ENCODE data around the gene GNAI1.

GNAI1 gene

DNA sequence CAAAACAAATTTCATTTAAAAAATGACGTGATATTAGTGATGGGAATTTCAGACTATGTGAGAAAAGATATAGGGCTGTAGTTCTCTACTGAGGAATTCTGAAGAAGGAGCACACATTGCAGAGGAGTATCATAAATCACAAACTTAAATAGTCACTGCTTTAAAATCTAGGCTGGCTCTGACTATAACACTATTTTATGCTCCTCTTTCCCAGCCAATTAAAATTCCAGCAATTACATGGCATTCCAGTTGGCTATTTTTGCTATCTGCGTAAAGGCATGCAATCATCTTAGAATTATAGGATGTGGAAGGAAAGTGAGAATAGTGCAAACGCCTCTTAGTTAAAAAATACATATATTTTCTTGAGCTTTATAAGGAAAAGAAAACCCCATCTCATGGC is 123.1 kb downstream of the GNAI1 start:
- DNase-seq: no peak

DNA sequence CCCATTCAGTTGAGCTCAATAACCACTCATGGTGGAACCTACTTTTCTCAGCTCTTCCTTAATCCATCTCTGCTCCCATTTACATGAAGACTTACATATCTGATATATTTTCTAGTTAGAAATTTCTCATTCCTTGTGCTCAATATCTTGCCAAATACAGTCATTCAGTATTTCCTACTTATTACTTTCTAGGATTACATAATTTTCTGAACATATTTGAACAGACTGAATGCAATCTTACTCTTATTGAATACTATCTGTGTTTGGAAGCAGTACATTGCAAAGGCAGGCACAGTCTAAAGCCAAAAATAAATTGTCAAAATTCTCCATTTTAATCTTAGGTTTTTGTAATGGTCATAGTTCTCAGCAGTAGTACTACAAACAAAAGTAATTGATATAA is 126.0 kb downstream of the GNAI1 start:
- DNase-seq: no peak

DNA sequence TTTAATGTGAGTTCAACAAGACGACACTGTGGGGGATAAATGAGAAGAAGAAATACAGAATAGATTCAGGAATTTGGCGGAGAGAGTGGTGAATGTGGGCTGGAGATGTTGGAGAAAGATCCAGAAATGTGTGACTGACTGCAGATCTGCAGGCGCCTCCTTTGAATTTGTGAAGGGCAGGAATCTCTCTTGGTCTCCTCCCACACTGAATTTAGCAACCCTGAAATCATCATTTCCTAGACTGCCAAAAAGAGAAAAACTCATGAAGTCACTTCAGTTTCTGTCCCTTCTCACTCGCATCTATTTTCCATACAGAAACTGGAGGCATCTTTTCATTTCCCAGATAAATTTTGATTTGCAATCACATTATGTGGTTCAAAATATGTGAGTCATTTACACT is 128.7 kb downstream of the GNAI1 start:
- DNase-seq: no peak

DNA sequence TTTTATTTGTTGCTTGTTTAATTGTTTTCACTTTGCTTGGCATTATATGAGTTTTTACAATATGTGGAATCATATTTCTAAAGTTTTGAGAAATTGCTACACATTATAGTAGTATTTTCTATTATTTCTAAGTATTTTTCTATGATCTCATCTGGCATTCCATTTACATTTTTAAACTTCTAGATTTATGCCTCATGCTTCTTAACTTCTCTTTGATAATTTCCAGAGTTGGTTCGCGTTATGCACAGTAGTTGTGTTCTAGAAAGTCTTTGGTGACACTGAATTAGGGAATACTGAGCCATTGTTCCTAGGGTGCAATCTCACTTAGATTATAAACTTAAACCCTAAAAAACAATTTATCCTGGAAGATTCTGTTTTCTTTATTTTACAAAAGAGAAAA is 129.2 kb downstream of the GNAI1 start:
- no peak for DNase-seq

DNA sequence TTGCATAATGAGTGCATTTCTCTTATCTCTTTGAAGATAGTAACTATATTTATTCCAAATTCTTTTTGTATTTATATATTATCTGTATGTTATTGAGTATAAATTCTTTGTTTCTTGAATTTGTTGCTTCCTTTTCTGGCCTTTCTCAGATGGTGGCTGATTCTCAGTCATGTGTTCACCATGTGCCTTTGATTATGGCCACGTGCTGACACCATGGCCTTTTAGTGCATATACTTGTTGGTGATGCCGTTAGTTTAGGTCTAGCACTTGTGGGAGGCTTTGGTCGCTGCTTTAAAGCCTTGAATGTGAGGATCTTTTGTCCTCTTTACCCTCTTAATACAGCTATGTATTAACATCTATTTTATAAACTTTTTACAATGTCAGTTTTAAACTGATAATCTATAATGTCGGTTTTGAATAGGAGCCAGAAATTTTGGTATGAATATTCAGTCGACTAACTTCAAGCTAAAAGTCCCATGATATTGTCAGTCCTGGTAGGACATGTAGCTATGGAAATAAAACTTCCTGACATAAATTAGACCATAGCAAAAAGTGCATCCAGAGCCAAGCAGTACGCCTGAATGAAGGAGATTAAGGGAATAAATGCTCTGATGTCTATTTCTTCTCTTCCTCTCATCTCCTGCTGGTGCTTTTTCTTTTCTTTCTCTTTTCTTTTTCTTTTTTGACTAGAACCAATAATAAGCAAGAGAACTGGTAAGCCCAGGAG is 130.3 kb downstream of the GNAI1 start:
- no peak for DNase-seq

DNA sequence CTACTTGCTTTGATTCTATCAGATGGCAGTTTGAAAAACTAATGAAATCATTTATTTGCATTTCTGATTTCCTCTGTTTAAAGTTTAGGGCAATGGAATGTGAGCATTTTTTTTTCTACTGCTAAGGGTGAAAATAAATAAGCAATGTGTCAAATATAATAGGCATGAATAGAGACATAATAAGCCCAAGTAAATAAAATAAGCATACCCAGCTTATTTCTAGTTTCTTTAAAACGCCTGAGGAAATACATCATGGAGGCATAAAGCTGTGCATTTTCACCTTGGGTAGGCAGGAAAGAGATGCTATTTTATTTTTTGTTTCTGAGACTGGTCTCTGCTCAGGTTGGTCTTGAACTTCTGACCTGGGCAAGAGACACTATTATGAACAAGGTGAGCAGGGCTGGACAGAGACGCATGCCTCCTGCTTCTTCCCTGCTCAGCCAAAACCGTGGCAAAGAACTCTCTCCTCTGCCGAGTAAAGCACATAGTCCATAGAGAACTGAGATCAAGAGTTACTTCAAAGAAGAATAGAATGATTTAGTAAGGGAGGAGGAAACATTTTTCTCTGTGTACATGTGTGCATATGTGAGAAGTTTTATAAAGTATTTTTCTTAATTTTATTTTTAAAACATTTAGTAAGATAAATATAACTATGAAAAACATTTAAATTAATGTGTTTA is 138.1 kb downstream of the GNAI1 start:
- no peak for DNase-seq

DNA sequence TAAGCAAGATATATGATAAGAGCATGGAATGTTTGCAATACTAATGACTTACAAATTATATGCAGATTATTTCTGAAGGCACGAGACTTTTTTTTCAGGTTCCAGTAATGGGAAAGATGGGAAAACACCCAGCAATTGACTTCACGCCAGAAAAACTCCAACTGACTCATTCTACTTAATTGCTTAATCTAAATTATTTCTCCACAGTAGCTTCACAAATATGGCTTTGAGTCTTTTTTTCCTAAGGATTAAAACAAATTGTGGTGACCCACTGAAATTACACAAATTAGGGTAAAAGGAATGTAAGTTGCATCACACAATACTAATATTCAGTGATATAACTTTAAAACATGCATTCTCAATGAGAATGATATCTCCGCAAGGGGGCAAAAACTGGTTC is 138.7 kb downstream of the GNAI1 start:
- DNase-seq: no peak

DNA sequence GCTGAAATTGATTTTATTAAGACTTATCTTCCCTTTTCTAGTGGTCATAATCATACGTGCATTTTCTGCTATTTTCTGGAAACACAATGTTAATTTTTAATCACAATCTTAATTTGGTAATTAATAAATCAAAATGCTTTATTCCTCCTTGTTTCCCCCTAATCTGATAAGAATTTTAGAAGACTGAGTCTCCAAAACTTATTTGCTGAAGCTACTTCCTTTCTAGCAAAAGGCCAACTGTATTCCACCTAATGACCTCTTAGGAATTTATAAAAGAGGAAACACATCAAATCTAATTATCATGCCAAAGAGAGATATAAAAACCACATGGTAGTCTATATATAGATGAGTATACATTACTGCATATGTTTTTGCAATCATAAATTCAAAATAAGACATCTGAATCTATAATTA is 140.6 kb downstream of the GNAI1 start:
- DNase-seq: no peak

Data from GOT3 (cell line).